NT2/D1 (cell line): ENCODE data around the gene INSYN1.
A peak's percentile ranks its signal among the peaks of the same experiment; 100 is the strongest.

Experiments
- DNase-seq: peaks from one replicate; pipeline ENCODE4 v3.0.0-alpha.2; 2011; ENCODE audit warnings: low read depth, low spot score
- H3K27me3 ChIP-seq: 2 replicates; pipeline ENCODE4 v1.6.0; 2011; ENCODE audit warnings: mild to moderate bottlenecking; ENCODE audit not compliant: insufficient read length, insufficient read depth
- H3K36me3 ChIP-seq: 2 replicates; pipeline ENCODE4 v1.6.1; 2011; ENCODE audit warnings: mild to moderate bottlenecking, low read length, mixed read lengths; ENCODE audit not compliant: insufficient read depth, insufficient read length
- H3K4me1 ChIP-seq: 2 replicates; pipeline ENCODE4 v1.5.1; 2011; ENCODE audit not compliant: insufficient read depth, insufficient read length
- H3K4me3 ChIP-seq: 2 replicates; pipeline ENCODE4 v1.5.1; 2011; ENCODE audit warnings: low read depth; ENCODE audit not compliant: insufficient read length
- H3K9ac ChIP-seq: 2 replicates; pipeline ENCODE4 v1.6.0; 2011; ENCODE audit warnings: low read depth; ENCODE audit not compliant: insufficient read length
- H3K9me3 ChIP-seq: 2 replicates; pipeline ENCODE4 v1.5.1; 2011; ENCODE audit warnings: mild to moderate bottlenecking, low read length; ENCODE audit not compliant: insufficient read depth
- SUZ12 ChIP-seq: IDR thresholded peaks from 2 replicates; pipeline ENCODE4 v1.6.1; 2011; ENCODE audit not compliant: insufficient read length, insufficient read depth; ENCODE audit errors: extremely low read depth
- YY1 ChIP-seq: IDR thresholded peaks from 2 replicates; pipeline ENCODE4 v1.6.1; 2011; ENCODE audit not compliant: insufficient read length, insufficient read depth
- ZNF274 ChIP-seq: IDR thresholded peaks from 2 replicates; pipeline ENCODE4 v1.6.1; 2011; ENCODE audit warnings: mild to moderate bottlenecking, low read depth, low read length

The INSYN1 gene

DNA sequence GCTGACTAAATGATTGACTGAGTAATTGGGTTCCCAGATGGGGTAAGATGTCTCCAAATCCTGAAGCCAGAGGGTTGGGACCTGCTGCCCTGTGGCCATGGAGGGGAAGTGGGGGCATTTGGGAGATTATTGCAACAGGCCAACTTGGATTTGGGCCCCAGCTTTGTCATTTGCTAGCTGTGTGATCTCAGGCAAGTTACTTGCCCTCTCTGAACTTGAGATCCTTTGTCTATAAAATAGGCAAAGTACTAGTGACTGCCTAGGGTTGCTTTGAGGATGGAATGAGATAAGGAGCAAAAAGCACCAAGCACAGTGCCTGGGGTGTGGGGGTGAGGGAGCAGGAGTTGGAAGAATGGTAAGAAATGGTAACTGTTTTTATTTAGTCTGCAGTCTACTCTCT lies 4.4 kb upstream of the INSYN1 start:
- DNase-seq = no peak
- TF ChIP-seq SUZ12 = no peak
- TF ChIP-seq YY1 = no peak
- TF ChIP-seq ZNF274 = no peak
- Histone ChIP-seq H3K4me3 (no peak overlapping the region), H3K4me1 (peaks cover 14% of the 10 kb centered on the region), H3K9me3 (no peaks in the 10 kb centered on the region), H3K36me3 (no peaks in the 10 kb centered on the region), H3K27me3 (no peaks in the 10 kb centered on the region), H3K9ac (no peak overlapping the region)

DNA sequence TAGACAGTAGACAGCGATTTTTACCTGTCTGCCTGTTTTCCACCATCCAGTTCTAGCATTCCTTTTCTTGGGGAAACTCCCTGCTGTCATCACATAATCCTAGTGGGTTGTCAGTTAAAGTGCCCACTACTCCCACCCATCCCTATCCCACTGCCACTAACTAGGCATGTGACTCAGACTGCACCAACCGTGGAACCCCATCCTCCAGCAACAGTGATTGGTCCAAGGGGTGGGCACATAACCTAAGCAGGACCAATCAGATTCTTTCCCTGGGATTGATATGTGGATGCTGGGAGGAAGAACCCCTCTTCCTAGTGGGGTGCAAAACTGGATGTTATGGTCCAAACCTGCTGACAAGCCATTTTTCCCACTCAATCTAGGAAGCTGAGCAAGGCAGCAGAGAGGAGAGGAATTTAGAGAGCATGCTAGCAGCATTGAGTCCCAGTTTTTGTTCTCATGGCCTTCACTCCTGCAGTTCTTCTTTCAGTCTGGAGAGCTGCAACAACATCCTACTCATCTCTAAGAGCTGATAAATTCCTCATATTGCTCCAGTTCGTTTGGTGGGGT lies 3.9 kb upstream of the INSYN1 start:
- no peaks in the 10 kb centered on the region for H3K36me3 ChIP-seq
- no peak for TF ChIP-seq YY1
- no peak for TF ChIP-seq ZNF274
- TF ChIP-seq SUZ12 = no peak
- DNase-seq = no peak
- peaks cover 14% of the 10 kb centered on the region for H3K4me1 ChIP-seq
- no peaks in the 10 kb centered on the region for H3K9me3 ChIP-seq
- H3K27me3 ChIP-seq = no peaks in the 10 kb centered on the region
- H3K9ac ChIP-seq = no peak overlapping the region
- no peak overlapping the region for H3K4me3 ChIP-seq

DNA sequence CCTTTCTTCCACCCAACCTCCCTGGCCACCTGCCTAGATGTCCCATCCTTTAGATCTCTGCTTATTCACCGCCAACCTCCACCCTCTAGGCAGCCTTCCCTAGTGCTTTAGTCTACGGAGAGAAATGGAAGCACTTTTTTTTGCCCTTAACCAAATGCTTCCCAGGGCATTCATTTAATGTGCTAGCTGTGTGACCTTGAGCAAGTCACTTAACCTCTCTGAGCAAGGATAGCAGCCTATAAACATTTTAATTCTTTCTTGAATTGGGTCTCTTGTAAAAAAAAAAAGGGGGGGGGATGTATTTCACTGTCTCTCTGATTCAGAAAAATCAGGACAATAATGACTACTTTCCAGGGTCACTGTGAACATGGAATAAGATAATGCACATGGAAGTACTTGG lies 3.2 kb upstream of the INSYN1 start:
- Histone ChIP-seq H3K4me3 (no peak overlapping the region), H3K9me3 (no peaks in the 10 kb centered on the region), H3K4me1 (peaks cover 16% of the 10 kb centered on the region), H3K27me3 (no peaks in the 10 kb centered on the region), H3K36me3 (no peaks in the 10 kb centered on the region), H3K9ac (no peak overlapping the region)
- TF ChIP-seq YY1 (no peak), SUZ12 (no peak), ZNF274 (no peak)
- no peak for DNase-seq

DNA sequence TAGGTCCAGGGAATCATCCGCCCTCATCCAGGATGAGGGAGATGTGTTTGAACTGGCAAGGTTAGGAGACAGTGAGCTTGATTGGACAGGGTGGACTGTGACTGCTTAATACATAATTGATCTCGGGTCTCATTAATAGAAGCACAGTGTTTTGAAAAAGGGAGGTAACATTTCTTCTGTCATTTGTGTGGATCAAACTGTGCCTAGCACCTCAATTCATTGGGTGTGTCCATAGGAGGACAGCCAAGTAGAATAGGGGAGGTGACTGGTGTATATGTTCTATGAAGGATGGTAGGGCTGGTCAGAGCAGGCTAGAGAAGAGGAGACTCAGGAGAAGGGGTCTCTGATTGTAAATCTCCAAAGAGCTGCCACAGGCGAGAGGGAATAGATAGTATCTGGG lies 2.8 kb upstream of the INSYN1 start:
- DNase-seq = no peak
- peaks cover 19% of the 10 kb centered on the region for H3K4me1 ChIP-seq
- H3K27me3 ChIP-seq = no peaks in the 10 kb centered on the region
- H3K36me3 ChIP-seq = no peaks in the 10 kb centered on the region
- TF ChIP-seq ZNF274 (no peak), SUZ12 (no peak), YY1 (no peak)
- H3K9ac ChIP-seq = no peak overlapping the region
- no peaks in the 10 kb centered on the region for H3K9me3 ChIP-seq
- no peak overlapping the region for H3K4me3 ChIP-seq

DNA sequence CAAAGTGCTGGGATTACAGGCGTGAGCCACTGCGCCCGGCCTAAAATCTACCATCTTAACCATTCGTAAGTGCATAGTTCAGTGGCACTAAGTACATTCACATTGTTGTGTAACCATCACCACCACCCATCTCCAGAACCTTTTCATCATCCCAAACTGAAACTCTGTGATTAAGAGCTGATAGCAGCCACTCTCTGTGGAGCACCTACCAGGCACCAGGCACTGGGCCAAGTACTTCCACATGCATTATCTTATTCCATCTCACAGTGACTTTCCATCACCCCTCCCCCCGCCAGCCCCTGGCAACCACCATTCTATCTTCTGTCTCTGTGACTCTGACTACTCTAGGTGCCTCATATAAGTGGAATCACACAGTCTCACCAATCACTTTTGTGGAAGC lies 2.3 kb upstream of the INSYN1 start:
- no peak for DNase-seq
- Histone ChIP-seq H3K9me3 (no peaks in the 10 kb centered on the region), H3K9ac (no peak overlapping the region), H3K27me3 (no peaks in the 10 kb centered on the region), H3K4me1 (peaks cover 19% of the 10 kb centered on the region), H3K4me3 (no peak overlapping the region), H3K36me3 (peaks cover 4% of the 10 kb centered on the region)
- TF ChIP-seq ZNF274 (no peak), YY1 (no peak)

DNA sequence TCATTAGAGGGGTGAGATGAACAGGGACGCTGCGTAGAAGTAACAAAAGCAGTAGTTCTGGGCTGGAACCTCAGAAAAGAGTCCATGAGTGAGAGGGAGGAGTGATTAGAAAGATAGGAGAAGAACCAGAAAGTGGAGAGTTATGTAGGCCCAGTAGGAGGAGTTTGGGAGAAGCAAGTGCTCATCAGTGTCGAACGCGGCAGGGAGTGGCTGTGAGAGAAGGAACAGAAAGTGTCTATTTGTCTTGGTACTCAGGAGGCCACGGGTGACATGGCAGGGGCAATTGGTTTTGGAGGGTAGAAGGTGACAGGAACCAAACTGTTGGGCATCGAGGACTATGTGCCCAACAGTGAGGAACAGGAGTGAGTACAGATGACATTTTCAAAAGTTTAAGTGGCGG lies 1.3 kb upstream of the INSYN1 start:
- Histone ChIP-seq H3K36me3 (peaks cover 9% of the 10 kb centered on the region), H3K4me1 (peaks cover 23% of the 10 kb centered on the region), H3K9me3 (no peaks in the 10 kb centered on the region), H3K4me3 (no peak overlapping the region), H3K27me3 (no peaks in the 10 kb centered on the region), H3K9ac (no peak overlapping the region)
- no peak for DNase-seq
- no peak for TF ChIP-seq SUZ12
- no peak for TF ChIP-seq ZNF274
- TF ChIP-seq YY1 = no peak

DNA sequence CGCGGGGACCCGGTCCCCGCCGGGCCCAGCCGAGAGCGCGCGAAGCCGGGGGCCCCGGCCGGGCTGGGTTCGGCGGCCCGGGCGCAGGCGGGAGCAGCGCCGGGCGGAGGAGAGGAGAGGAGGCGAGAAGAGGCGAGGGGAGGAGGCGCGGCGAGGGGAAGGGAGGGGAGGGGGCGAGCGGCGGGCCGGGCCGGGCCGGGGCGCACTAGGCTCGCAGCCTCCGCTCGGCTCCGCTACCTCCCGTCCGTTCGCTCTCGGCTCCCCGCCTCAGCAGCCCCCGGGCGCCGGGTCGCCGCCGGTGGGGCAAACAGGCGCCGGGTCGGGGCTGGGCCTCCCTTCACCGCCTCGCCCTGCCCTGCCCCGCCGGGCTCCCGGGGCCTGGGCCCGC lies 351 bp downstream of the INSYN1 start:
- Histone ChIP-seq H3K4me1 (peaks cover 32% of the 10 kb centered on the region), H3K9ac (peak overlapping the region; percentile 84), H3K36me3 (peaks cover 23% of the 10 kb centered on the region), H3K27me3 (no peaks in the 10 kb centered on the region), H3K9me3 (no peaks in the 10 kb centered on the region), H3K4me3 (peak overlapping the region; percentile 72)
- DNase-seq = no peak
- no peak for TF ChIP-seq ZNF274
- TF ChIP-seq YY1 = no peak
- TF ChIP-seq SUZ12 = no peak
